Left ventricle myocardium inferior (tissue), 1 donor: ENCODE data around the gene TMEM132D. TPM values are rescaled to one million over a fixed set of nuclear protein-coding genes. Genes with fewer than 3 reads are reported as not detected.

Experiments
- DNase-seq: peaks from one replicate; pipeline ENCODE4 v3.0.0-alpha.2; 2020
- H3K27ac ChIP-seq: fragments of 200-600 bp; replicated peaks from 2 replicates; pipeline ENCODE4 v1.8.0; 2021
- H3K27me3 ChIP-seq: fragments of 200-600 bp; 2 replicates; pipeline ENCODE4 v1.8.0; 2021; ENCODE audit warnings: low read depth
- H3K36me3 ChIP-seq: fragments of 200-600 bp; 2 replicates; pipeline ENCODE4 v1.8.0; 2021
- H3K4me1 ChIP-seq: fragments of 200-600 bp; 2 replicates; pipeline ENCODE4 v1.8.0; 2021
- H3K4me3 ChIP-seq: fragments of 200-600 bp; 2 replicates; pipeline ENCODE4 v1.8.0; 2021; ENCODE audit warnings: mild to moderate bottlenecking, moderate library complexity
- H3K9me3 ChIP-seq: fragments of 200-600 bp; replicated peaks from 2 replicates; pipeline ENCODE4 v1.8.0; 2021
- CTCF ChIP-seq: fragments of 200-600 bp; IDR thresholded peaks from 2 replicates; pipeline ENCODE4 v1.8.0; 2021; ENCODE audit warnings: antibody characterized with exemption, mild to moderate bottlenecking, borderline replicate concordance
- intact Hi-C: fragments of 100-400 bp; cut with micrococcal nuclease; formaldehyde crosslinking; loops from one replicate; pipeline ENCODE4 v1.11.0; 2022
- total RNA-seq: library from RNA; stranded (reverse); fragmentation: NEBNext Ultra II Directional; extraction: Animal tissue kit (Norgen Biotek cat#: 25700); gene quantifications from one replicate; pipeline ENCODE4 v1.2.1, GENCODE V29; 2021
- donor health status: DM: no; HTN: yes; CAD: no; lungs with severe emphysema.

TMEM132D gene
- total RNA-seq, 1 donor from 2014 or later = not detected

- intact Hi-C loops = no loop called here
- Histone ChIP-seq H3K27ac (no peak overlapping the region), H3K4me1 (no peaks in the 10 kb centered on the region), H3K4me3 (no peak overlapping the region), H3K36me3 (no peaks in the 10 kb centered on the region), H3K27me3 (peaks cover 3% of the 10 kb centered on the region), H3K9me3 (no peaks in the 10 kb centered on the region)
- no peak for TF ChIP-seq CTCF
- DNase-seq = no peak
Observed at GRCh38 chr12:129886541-129886940, 17.3 kb downstream of the TMEM132D start.

GRCh38 chr12:129885287-129885686 is 18.5 kb downstream of the TMEM132D start:
- H3K27ac ChIP-seq = no peak overlapping the region
- no peak for TF ChIP-seq CTCF
- no peaks in the 10 kb centered on the region for H3K36me3 ChIP-seq

GRCh38 chr12:129877411-129877810 is 26.4 kb downstream of the TMEM132D start:
- H3K4me1 ChIP-seq = no peaks in the 10 kb centered on the region
- no peak overlapping the region for H3K4me3 ChIP-seq
- TF ChIP-seq CTCF = no peak
- no peaks in the 10 kb centered on the region for H3K36me3 ChIP-seq
- no peak overlapping the region for H3K27ac ChIP-seq
- no peak for DNase-seq
- peaks cover 5% of the 10 kb centered on the region for H3K9me3 ChIP-seq
- peaks cover 26% of the 10 kb centered on the region for H3K27me3 ChIP-seq
- intact Hi-C loops = no loop called here

More at GRCh38 chr12:129885287-129885686, 18.5 kb downstream of the TMEM132D start:
- no peaks in the 10 kb centered on the region for H3K4me1 ChIP-seq
- no peak for DNase-seq
- no peak overlapping the region for H3K4me3 ChIP-seq
- H3K9me3 ChIP-seq = peaks cover 3% of the 10 kb centered on the region
- intact Hi-C loops = no loop called here
- H3K27me3 ChIP-seq = peaks cover 3% of the 10 kb centered on the region

GRCh38 chr12:129873833-129874208 is 30.0 kb downstream of the TMEM132D start:
- TF ChIP-seq CTCF = no peak
- Histone ChIP-seq H3K4me1 (no peaks in the 10 kb centered on the region), H3K9me3 (no peaks in the 10 kb centered on the region), H3K4me3 (no peak overlapping the region), H3K27ac (no peak overlapping the region), H3K36me3 (no peaks in the 10 kb centered on the region), H3K27me3 (peaks cover 32% of the 10 kb centered on the region)
- intact Hi-C loops = no loop called here
- no peak for DNase-seq

GRCh38 chr12:129873111-129873832 is 30.6 kb downstream of the TMEM132D start:
- Histone ChIP-seq H3K27me3 (peaks cover 32% of the 10 kb centered on the region), H3K27ac (no peak overlapping the region), H3K36me3 (no peaks in the 10 kb centered on the region), H3K9me3 (no peaks in the 10 kb centered on the region), H3K4me3 (no peak overlapping the region), H3K4me1 (no peaks in the 10 kb centered on the region)
- DNase-seq = no peak
- TF ChIP-seq CTCF = no peak
- intact Hi-C loops = no loop called here
